AG04450 (cell line): ENCODE data around the gene RIMBP2. TPM values are rescaled to one million over a fixed set of nuclear protein-coding genes. Genes with fewer than 3 reads are reported as not detected.
"Not testable (repeated sequence)": the region's sequence is repeated elsewhere in the genome, so short reads cannot be mapped to it uniquely, and the experiment has no call there.

Experiments used
- CTCF ChIA-PET: fragments of 300-600, 350-600 bp; formaldehyde crosslinking; extraction: SDS; loops from one replicate; lab custom pipeline; 2022; ENCODE audit warnings: antibody characterized with exemption, inconsistent platforms; lab: Charles Lee
- POLR2A ChIA-PET: fragments of 350-600 bp; formaldehyde crosslinking; extraction: SDS; loops from one replicate; lab custom pipeline; 2021; ENCODE audit warnings: antibody characterized with exemption, inconsistent platforms; lab: Yijun Ruan, JAX
- DNase-seq: peaks from one replicate; pipeline ENCODE4 v3.0.0-alpha.2; 2011; ENCODE audit warnings: low read depth, low spot score
- H3K27ac ChIP-seq: one replicate; pipeline ENCODE4 v1.5.1; 2012; ENCODE audit warnings: low read depth, low read length, control low read depth
- H3K27me3 ChIP-seq: one replicate; pipeline ENCODE4 v1.6.0; 2012; ENCODE audit warnings: low read length; ENCODE audit not compliant: control insufficient read depth, insufficient read depth
- H3K4me3 ChIP-seq: 2 replicates; pipeline ENCODE4 v1.5.1; 2011; ENCODE audit warnings: mild to moderate bottlenecking, low read depth, low read length, control low read depth
- H3K9me3 ChIP-seq: 2 replicates; pipeline ENCODE4 v1.5.1; 2012; ENCODE audit warnings: low read length; ENCODE audit not compliant: control insufficient read depth, insufficient read depth
- CTCF ChIP-seq: IDR thresholded peaks from 2 replicates; pipeline ENCODE4 v1.5.1; 2011; ENCODE audit warnings: low read depth, low read length, control low read depth, inconsistent platforms
- polyA plus RNA-seq: library from polyadenylated mRNA; depleted of rRNA; stranded (reverse); fragments of >200 nt; gene quantifications from 2 replicates; pipeline ENCODE4 v1.2.3, GENCODE V29; 2011

Gene RIMBP2
- polyA plus RNA-seq, 1 experiment = not detected

GRCh38 chr12:130689408-130690405, 26.4 kb downstream of the RIMBP2 start:
- DNase-seq = no peak
- H3K27ac ChIP-seq = no peak overlapping the region
- no peaks in the 10 kb centered on the region for H3K27me3 ChIP-seq
- H3K9me3 ChIP-seq = peaks cover 78% of the 10 kb centered on the region
- ChIA-PET CTCF (no interaction called here), POLR2A (no interaction called here)
- H3K4me3 ChIP-seq = no peak overlapping the region
- TF ChIP-seq CTCF = no peak

GRCh38 chr12:130688999-130689398, 27.1 kb downstream of the RIMBP2 start:
- DNase-seq, H3K27me3 ChIP-seq, H3K27ac ChIP-seq, H3K4me3 ChIP-seq, CTCF ChIA-PET, POLR2A ChIA-PET: not testable (repeated sequence)
- H3K9me3 ChIP-seq = peaks cover 71% of the 10 kb centered on the region

GRCh38 chr12:130687796-130688778, 28.0 kb downstream of the RIMBP2 start:
- Histone ChIP-seq H3K9me3 (peaks cover 66% of the 10 kb centered on the region), H3K27ac (no peak overlapping the region), H3K4me3 (no peak overlapping the region), H3K27me3 (no peaks in the 10 kb centered on the region)
- no peak for DNase-seq
- CTCF ChIA-PET = no interaction called here
- POLR2A ChIA-PET = no interaction called here
- TF ChIP-seq CTCF = no peak

- no peak for DNase-seq
- ChIA-PET CTCF (no interaction called here), POLR2A (no interaction called here)
- TF ChIP-seq CTCF = no peak
- Histone ChIP-seq H3K27ac (no peak overlapping the region), H3K4me3 (no peak overlapping the region), H3K27me3 (no peaks in the 10 kb centered on the region), H3K9me3 (peaks cover 71% of the 10 kb centered on the region)
Measured at GRCh38 chr12:130687190-130687589, 28.9 kb downstream of the RIMBP2 start.

GRCh38 chr12:130686511-130686991, 29.5 kb downstream of the RIMBP2 start:
- CTCF ChIA-PET = no interaction called here
- no peak for DNase-seq
- no peak for TF ChIP-seq CTCF
- Histone ChIP-seq H3K27me3 (no peaks in the 10 kb centered on the region), H3K27ac (no peak overlapping the region), H3K4me3 (no peak overlapping the region), H3K9me3 (peaks cover 71% of the 10 kb centered on the region)
- POLR2A ChIA-PET = no interaction called here
